ENCODE measurements around the gene CCL7.
"Not testable (repeated sequence)": the region's sequence is repeated elsewhere in the genome, so short reads cannot be mapped to it uniquely, and the experiment has no call there.

The CCL7 gene

DNA sequence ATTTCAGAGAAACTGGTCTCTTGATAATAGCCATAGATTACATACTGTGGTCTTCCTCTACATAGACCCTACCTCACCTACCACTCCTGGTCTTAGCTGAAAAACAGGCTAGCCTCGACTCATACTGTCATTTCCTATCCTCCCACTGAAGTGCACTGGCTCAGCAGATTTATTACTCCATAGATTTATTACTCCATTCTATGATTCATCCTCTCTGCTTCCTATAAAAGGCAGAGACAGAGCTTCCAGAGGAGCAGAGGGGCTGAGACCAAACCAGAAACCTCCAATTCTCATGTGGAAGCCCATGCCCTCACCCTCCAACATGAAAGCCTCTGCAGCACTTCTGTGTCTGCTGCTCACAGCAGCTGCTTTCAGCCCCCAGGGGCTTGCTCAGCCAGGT lies at the start of gene CCL7:
Gene CCL7 (plus strand): TSS at position 253 of the 400 bp plus-strand sequence. CDS start 70 bp downstream, at position 323.
- DNase-seq (ENCODE audit: low read depth), result no peak

DNA sequence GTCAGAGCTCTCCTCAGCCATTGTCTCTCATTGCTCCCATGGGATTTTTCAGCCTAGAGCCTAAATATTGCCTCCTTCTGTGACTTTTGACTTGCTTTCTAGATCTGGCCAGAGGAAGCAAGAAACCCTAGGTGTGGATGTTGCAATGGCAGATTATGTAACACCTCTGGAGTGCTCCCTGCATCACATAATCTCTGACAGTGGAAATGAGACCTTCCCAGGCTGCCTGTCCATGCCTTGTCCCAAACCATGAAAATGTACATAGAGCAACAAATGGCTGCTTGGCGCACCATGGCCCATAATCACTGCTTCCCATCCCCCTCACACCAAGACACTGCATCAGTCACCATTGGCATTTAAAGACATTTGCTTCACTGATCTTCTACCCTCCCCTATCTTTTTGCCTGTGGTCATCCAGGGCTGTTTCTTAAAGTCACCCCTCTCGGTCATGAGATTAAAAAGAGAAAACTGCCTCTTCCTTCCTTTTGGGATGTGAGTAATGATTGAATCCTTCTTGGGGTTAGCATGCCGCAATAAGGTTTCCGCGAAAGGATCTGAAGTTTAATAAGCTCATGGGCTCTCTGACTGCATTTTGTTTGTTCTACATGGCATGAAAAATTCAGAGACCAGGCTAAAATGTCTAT lies 49.1 kb upstream of the CCL7 start:
- no peak for DNase-seq (ENCODE audit: low read depth)

DNA sequence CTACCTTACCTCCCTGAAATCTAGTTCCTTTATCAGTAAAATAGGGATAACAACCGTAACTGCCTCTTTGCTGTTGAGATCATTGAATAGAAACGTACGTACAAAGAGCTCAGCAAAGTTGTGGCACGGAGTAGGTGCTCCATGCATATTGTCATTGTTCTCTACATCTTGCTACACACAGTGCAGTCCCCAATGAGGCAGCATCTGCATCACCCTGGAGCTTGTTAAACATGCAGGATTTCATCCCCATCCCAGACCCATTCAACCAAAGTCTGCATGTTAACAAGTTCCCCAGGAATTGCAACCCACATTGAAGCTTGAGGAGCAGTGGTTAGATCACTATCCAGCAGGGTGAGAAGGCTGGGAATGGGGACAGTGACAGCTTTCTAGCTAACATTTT lies 48.6 kb upstream of the CCL7 start:
- no peak for DNase-seq (ENCODE audit: low read depth)

DNA sequence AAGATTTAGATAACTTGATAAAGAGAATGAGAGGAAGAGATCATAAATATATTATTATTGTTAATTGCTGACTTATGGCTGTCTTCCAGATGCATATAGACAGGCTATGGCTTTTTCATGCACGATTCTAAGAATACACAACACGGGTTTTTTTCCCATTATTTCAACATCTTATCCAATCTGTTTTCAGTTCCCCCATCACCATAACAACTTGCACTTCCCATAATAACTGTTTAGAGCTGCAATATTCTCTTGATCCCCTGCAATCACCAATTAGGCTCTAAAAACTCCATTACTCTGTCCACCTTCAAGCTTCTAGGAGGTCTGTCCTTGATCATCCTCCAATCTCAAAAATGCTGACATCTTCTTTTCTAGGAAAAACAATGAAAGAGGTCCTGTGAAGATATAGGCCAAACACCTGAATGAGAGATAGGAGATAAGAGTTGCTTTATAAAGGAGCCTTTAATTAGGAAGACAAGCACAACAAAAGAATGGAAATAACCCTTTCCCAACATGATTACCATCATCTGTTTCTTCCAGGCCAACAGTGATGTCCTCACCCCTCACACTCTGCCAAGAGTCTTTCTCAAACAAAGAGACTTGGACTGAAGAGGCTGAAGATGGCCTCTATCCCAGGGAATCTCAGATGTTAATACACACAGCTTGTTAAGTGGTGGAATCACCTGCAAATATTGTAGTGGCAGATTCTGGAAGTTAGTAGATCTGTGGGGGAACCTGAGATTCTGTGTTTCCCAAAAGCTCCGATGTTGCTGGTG lies 47.1 kb upstream of the CCL7 start:
- no peak for DNase-seq (ENCODE audit: low read depth)

DNA sequence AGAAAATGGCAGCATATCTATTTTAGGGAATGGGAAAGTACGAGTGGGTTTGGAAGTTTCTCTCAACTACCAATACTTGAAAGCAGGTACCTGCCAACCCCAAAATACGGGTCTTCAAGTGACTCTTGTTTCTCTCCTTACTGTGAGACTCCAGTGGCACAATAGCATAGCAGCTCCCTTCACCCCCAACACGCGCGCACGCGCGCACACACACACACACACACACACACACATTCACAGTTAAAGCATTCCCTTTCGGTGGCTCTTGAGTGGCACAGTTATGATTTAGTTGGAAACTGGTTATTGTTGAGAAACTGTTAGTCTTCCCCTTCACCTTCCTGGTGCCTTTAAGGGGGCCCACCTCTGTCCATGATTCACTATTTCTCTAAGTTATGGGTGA lies 45.0 kb upstream of the CCL7 start:
- no peak for DNase-seq (ENCODE audit: low read depth)

DNA sequence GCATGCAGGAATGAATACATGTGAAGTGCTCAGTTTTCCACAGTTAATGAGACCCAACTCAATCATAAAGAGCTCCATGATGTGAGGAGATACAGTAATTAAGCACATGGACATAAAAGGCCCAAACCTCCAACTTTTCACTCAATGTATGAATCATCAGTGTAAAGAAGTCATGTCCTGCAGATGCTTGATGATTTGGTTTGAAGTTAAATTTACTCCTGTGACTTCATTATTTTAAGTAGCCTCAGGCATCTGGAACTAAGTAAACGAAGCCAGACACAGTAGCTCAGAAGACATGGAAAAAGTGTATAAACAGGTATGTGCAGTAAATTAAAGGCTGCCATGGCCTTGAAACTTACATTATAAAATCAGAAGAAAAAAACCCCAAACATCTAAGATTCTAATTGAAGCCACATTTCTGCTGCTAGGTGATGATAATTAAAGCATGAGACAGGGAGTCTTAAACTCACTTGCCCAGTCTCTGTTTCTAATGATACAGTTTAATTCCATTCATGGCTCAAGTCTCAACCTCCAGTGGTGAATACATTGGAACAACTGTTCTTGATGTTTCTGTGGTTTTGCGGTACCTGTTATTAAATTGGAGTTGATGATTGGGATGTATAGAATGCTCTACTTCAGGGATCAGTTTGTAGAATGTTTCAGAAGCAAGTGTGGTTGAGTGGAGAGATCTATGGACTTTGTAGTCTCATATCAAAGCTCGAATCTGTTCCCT lies 43.8 kb upstream of the CCL7 start:
- DNase-seq (ENCODE audit: low read depth), result no peak

DNA sequence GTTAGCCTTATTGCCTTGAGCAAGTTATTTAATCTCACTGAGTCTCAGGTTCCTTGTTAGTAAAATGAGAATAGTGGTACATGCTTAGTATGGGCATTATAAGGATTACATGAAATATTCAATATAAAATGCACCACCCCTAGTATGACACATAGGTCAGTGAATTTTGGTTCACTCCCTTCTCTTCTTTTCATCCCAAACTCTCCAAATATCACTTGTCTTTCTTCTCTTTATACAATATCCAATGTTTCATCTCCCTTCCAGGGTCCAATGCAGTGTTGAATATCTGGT lies 43.3 kb upstream of the CCL7 start:
- DNase-seq (ENCODE audit: low read depth), result no peak

DNA sequence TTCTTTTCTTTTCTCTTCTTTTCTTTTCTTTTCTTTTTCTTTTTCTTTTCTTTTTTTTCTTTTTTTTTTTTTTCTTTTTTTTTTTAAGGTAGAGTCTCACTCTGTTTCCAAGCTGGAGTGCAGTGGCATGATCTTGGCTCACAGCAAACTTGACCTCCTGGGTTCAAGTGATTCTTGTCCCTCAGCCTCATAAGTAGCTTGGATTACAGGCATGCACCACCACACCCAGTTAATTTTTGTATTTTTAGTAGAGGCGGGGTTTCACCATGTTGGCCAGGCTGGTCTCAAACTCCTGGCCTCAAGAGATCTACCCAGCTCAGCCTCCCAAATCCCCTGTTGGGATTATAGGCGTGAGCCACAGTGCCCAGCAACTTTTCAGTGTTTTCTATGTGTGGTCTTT lies 42.7 kb upstream of the CCL7 start:
- not testable (repeated sequence) for DNase-seq (ENCODE audit: low read depth)

DNA sequence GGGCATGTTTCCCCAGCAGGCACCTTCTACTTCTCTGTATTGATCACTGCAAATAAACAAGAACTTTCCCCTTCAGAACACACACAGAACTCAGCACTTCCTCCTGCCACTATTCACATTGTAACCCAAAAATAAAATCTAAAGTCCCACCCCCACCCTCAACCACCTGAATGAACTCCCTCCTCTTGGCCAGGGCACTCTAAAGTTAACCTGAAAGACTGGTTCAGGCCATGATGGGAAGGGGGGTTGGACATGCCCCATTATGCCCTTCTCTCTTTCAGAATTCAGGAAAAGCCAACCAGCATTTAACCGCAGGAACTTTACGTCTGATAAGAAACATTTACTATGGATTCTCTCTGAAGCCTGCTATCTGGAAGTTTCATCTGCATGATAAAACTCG lies 42.3 kb upstream of the CCL7 start:
- DNase-seq (ENCODE audit: low read depth), result no peak

DNA sequence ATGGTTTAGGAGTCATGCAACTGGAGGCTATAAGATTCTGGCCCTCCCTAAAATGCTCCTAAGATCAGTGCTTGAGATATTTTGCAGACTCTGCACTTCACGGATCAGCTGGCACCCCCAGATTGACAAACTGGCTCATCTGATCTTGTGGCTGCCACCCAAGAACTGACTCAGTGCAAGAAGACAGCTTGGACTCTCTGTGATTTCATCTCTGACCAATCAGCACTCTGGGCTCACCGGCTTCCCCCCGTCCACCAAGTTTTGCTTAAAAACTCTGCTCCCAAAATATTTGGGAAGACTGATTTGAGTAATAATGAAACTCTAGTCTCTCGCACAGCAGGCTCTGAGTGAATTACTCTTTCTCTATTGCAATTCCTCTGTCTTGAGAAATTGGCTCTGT lies 41.2 kb upstream of the CCL7 start:
- DNase-seq (ENCODE audit: low read depth), result no peak

DNA sequence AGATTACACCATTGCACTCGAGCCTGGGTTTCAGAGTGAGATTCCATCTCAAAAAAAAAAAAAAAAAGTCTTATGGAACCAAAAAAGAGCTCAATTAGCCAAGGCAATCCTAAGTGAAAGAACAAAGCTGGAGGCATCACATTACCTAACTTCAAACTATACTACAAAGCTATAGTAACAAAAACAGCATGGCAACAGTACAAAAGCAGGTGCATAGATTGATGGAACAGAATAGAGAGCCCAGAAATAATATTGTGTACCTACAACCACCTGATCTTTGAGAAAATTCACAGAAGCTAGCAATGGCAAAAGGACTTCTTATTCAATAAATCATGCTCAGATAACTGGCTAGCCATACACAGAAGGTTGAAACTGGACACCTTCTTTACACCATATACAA lies 39.7 kb upstream of the CCL7 start:
- no peak for DNase-seq (ENCODE audit: low read depth)

DNA sequence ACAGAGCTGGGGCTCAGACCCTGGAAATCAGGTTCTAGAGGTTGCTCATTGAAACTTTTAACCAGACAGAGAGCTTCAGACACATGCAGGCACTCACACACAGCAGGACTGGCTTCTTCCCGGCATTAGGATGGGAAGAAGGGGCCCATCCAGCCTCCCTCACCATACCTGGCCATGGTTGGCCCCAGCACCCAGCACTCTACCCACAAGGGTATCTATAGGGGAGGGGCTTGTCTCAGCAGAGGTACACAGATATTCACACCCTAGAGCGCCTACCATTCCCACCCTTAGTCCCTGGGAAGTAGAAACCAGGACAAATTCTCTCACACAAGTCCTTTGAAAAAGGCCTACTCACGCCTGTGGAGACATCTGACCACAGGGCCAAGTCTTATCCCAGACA lies 35.4 kb upstream of the CCL7 start:
- DNase-seq (ENCODE audit: low read depth), result no peak

DNA sequence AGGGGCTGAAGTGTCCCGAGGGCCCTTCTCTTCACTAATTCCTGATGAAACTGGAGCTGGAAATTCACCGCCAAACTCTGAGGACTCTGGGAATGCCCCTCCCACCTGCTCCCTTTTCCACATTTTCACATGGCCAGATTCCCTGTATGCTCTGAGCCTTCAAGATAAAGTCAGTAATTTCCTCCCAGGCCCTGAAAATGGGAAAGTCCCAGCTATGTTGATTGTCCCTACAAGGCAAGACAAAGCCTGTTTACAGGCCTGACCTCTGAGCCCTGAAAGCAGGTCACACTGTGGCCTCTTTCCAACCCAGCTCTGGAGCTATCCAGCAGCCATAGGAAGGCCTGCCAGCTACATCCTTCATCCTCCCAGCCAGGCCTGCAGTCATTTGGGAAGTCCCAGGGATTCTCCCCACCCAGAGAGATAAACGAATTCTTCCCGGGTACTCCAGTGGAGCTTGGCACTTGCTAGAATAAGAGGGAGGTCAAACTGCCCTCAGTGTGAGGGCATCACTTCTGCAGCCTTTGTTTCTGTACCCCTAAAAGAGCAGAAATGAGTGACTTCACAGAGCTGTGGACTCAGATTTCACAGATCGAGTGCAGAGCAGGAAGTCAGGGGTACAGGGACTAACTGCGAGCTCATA lies 34.5 kb upstream of the CCL7 start:
- no peak for DNase-seq (ENCODE audit: low read depth)

DNA sequence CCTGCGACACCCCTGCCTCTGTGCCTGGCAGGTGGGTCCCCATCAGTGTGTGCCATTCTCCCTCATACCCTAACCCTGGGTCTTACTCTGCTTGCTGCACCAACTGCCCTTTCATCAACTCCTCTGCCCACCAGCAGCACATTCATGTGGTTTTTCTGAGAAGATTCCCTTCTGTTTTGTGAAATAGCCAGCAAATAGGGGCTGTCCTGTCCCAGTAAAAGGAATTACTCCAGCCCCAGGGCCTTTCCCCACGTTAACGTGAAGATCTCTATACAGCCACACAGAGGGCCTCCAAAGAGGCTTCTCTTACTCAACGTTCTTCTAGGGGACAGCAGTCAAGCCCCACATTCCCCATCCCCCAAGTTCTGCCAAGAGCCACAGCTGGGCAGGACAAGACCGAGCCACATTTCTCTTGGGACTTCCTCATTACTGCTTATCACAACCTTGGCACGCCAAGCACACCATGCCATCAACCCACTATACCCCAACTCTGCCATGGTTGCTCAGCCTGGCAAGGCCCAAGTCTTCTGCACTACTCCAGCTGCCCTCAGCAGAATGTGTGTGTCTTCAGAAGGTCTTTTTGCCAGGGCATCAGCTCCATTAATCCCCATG lies 33.6 kb upstream of the CCL7 start:
- DNase-seq (ENCODE audit: low read depth), result no peak

DNA sequence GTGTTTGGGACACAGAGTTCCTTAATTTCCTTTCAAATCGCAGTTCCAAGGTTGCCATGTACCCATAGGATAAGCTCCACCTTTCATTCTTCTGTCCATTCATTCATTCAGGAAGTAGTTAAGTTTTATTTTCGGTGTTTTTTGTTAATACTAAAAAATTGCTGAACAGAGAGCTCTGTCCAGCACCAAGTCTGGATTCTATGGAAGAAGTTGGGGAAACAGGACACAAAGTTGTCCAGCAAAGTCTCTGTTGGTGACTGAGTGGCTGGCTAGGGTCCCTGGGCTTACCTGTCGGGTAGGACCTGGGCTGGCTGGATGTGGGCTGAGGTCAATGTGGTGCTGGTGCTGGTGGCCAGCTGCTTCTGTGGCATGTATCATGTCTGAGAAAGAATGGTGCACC lies 32.6 kb upstream of the CCL7 start:
- no peak for DNase-seq (ENCODE audit: low read depth)

DNA sequence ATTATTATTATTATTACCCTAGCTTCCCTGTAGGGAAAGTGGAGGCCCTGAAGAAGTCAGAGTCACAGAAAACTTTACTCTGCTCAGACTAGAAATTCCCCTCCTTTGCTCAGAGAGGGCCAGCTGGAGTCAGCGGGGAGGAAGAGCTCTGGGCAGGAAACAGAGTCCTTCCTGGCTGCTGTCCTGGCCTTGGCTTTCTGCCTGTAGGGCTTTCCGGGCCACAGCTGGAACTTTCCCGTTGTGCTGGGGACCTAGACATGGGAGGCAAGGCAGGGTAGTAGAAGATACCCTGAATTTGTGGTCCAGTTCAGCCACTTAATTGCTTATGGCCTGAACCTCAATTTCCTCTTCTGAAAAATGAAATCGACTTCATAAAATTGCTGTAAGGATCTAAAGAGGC lies 29.0 kb upstream of the CCL7 start:
- no peak for DNase-seq (ENCODE audit: low read depth)

DNA sequence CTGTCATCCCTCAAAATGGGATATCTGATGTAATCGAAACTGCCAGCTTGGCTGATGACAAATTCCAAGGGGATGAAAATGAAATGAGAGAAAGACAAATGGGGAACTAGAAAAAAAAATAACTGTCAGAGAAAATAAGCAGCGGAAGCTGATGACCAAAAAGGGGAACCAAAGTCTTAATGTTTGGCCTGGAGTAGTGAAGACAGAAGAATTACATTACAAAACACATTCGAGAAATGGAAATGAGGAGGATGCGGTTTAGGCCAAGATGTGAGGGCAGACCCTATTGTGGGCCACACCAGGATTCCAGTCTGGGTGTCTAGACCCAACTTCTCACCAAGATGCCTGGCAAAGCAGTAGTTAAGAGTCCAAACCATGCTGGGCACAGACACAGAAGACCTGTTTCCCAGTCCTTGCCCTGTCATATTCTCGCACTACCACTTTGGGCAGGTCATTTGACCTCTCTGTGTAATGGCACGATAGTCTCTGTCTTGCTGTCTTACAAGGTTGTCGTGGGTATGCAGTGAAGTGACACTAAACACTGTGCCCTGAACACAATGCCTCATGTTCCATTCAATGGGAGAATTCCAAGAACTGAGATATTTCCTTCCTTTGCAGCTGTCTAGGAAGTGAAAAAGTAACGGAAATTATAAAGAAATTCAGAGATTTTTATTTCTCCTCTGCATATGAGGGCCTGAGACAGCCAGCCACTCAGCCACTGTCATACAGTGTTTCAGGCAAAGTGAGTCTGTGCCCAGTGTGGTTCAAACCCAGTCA lies 27.2 kb upstream of the CCL7 start:
- DNase-seq (ENCODE audit: low read depth), result no peak

DNA sequence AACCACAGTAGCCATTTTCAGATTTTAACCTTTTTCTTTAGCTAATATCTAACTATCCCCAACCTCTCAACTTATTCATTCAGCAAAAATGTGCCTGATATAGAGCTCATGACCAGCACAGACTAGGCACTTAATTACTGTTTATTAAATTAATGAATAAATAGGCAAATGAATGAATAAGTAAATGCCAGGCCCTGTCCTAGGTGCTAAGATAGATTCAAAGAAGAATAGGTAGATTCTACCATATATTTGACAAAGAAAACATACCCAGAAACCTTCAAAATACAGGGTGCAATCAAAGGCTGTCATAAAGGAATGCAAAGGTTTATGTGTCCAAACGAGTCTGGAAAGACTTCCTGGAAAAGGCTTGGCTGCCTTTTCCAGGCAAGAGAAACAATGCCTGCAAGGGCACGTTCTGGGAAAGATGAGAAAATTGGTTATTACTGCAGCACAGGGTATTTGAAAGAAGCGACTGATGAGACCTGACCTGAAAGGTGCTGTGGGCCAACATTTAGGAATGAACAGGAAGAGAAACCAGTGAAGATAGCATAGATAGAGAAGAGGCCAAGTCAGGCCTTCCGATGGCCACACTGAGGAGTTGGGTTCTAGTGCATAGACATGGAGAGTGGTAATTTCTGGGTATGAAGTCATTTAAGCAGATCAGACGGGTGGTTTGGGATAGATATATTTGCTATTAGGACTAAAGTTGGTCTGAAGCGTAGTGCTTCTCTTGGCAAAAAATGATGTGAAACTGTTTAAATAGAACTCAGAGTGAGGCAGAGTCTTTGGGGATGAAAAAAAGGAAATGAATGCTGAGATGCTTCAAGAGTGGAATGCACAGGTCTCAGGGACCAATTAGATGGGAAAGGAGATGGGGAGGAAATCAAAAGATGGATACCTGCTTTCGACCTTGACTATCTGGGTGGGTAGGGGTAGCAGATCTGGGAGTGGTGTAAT lies 26.4 kb upstream of the CCL7 start:
- no peak for DNase-seq (ENCODE audit: low read depth)

DNA sequence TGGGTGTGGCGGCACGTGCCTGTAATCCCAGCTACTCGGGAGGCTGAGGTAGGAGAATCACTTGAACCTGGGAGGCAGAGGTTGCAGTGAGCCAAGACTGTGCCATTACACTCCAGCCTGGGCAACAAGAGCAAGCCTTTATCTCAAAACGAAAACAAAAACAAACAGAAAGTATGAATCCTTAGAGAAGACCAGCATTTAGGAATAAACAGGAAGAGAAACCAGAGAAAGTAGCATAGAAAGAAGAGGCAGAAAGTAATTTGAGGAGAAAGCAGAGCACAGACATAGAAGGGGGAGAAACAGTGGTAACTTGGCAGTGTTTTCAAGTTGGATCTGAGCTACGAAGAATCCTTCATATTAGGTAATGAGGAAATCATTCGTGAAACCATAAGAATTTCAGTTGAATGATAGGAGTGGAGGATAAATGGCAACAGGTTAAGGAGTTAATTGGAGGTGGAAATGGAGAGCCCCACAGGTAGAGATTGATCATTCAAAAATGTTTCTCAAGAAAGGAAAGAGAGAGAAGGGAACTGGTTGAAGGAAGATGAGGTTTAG lies 24.6 kb upstream of the CCL7 start:
- no peak for DNase-seq (ENCODE audit: low read depth)

DNA sequence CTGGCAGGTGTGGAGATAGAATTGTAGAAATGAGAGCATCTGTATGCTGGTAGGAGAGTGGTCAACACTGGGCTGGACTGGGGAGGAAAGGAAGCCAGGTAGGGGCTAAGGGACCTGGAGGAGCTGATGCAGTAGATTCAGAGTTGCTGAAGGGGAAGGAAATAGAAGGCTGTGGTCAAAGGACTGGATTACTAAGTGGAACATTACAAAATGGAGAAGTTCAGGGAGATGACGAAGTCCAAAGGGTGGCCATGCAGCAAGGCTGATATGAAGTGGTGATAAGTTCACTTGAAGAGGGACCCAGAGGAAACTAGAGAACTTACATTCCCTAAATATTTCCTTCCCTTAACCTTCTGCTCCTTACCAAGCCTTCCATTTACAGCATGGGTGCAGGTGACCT lies 23.6 kb upstream of the CCL7 start:
- no peak for DNase-seq (ENCODE audit: low read depth)

All from activated T-helper 9 cell treated with anti-CD3 and anti-CD28 coated beads, Interleukin-2, amount 50 U/mL, for 16 hours (primary cell).